ENCODE data around the gene FTCD.
"Not testable (repeated sequence)": the region's sequence is repeated elsewhere in the genome, so short reads cannot be mapped to it uniquely, and the experiment has no call there.

The FTCD gene

GRCh38 chr21:46150073-46150472 lies 5.3 kb downstream of the FTCD start:
- Histone ChIP-seq H3K4me3 (ENCODE audit: low read depth, low read length) (no peak overlapping the region), H3K36me3 (replicated peaks) (no peaks in the 10 kb centered on the region), H3K27me3 (replicated peaks) (no peaks in the 10 kb centered on the region), H3K27ac (no peak overlapping the region)
- DNase-seq: no peak
- in situ Hi-C loops (cut with HindIII; ENCODE audit: low pct_ligation_motif_present, low sequenced_read_pairs): no loop called here
- TF ChIP-seq, protein P1, sequence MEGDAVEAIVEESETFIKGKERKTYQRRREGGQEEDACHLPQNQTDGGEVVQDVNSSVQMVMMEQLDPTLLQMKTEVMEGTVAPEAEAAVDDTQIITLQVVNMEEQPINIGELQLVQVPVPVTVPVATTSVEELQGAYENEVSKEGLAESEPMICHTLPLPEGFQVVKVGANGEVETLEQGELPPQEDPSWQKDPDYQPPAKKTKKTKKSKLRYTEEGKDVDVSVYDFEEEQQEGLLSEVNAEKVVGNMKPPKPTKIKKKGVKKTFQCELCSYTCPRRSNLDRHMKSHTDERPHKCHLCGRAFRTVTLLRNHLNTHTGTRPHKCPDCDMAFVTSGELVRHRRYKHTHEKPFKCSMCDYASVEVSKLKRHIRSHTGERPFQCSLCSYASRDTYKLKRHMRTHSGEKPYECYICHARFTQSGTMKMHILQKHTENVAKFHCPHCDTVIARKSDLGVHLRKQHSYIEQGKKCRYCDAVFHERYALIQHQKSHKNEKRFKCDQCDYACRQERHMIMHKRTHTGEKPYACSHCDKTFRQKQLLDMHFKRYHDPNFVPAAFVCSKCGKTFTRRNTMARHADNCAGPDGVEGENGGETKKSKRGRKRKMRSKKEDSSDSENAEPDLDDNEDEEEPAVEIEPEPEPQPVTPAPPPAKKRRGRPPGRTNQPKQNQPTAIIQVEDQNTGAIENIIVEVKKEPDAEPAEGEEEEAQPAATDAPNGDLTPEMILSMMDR (IDR thresholded peaks at IDR 0.05; ENCODE audit: low read depth, low read length, missing control alignments): no peak

DNA sequence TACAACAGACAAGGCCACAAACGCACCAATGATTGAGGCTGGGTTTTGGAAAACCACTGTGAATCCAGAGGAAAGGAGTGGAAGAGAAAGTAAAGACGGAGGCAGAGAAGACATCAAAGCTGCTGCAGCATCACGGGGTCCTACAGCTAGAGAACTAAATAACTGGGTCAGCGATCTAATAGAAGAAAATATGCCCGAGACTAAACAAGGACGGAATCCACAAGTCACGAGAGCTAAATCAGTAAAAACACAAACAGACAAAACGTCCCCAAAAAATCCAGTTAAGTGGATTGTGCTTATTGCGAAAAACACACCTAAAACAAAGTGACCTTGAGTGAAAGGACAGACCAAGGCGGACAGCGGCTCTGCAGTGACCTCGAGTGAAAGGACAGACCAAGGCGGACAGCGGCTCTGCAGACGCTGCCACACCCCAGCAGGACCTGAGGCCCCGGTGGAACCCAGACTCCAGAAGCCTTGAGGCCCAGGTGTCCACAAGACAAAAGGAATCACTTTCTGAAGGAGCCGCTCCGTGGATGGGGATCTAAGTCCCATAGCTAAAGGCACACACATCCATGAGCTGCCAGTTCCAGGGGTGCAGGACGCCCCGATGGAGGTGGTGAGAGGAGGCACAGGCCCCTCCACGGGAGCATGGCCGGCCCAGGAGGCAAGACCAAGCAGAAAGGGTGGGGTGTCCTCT lies 6.0 kb downstream of the FTCD start:
- H3K27ac ChIP-seq: no peak overlapping the region
- no peaks in the 10 kb centered on the region for H3K27me3 ChIP-seq (replicated peaks)
- no peaks in the 10 kb centered on the region for H3K36me3 ChIP-seq (replicated peaks)
- H3K4me3 ChIP-seq (ENCODE audit: low read depth, low read length): no peak overlapping the region
- TF ChIP-seq, protein P1 (IDR thresholded peaks at IDR 0.05; ENCODE audit: low read depth, low read length, missing control alignments): no peak
- in situ Hi-C loops (cut with HindIII; ENCODE audit: low pct_ligation_motif_present, low sequenced_read_pairs): no loop called here
- DNase-seq: no peak

GRCh38 chr21:46148106-46148505 lies 7.3 kb downstream of the FTCD start:
- no peak overlapping the region for H3K4me3 ChIP-seq (ENCODE audit: low read depth, low read length)
- DNase-seq: no peak
- H3K27ac ChIP-seq: no peak overlapping the region
- H3K36me3 ChIP-seq (replicated peaks): no peaks in the 10 kb centered on the region
- H3K27me3 ChIP-seq (replicated peaks): no peaks in the 10 kb centered on the region
- TF ChIP-seq, protein P1 (IDR thresholded peaks at IDR 0.05; ENCODE audit: low read depth, low read length, missing control alignments): no peak
- in situ Hi-C loops (cut with HindIII; ENCODE audit: low pct_ligation_motif_present, low sequenced_read_pairs): no loop called here

DNA sequence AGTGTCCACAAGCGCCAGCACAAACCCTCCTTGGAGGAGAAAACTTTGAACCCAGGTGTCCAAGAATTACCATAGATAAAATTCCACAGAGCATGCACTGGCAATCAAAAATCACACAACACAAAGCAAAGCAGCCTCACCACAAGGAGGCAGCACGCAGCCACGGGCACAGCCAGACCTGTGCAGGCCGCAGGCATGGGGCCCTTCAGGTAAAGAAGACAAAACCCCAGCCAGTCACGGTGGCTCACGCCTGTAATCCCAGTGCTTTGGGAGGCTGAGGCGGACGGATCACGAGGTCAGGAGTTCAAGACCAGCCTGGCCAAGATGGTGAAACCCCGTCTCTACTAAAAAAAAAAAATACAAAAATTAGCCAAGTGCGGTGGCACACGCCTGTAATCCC lies 8.0 kb downstream of the FTCD start:
- peak; percentile 44 for DNase-seq
- in situ Hi-C loops (cut with HindIII; ENCODE audit: low pct_ligation_motif_present, low sequenced_read_pairs); H3K36me3 ChIP-seq (replicated peaks); H3K4me3 ChIP-seq (ENCODE audit: low read depth, low read length); H3K27me3 ChIP-seq (replicated peaks); H3K27ac ChIP-seq: not testable (repeated sequence)
- TF ChIP-seq, protein P1 (IDR thresholded peaks at IDR 0.05; ENCODE audit: low read depth, low read length, missing control alignments): peak; percentile 79

GRCh38 chr21:46146856-46147255 lies 8.5 kb downstream of the FTCD start:
- in situ Hi-C loops (cut with HindIII; ENCODE audit: low pct_ligation_motif_present, low sequenced_read_pairs): no loop called here
- no peaks in the 10 kb centered on the region for H3K27me3 ChIP-seq (replicated peaks)
- no peaks in the 10 kb centered on the region for H3K36me3 ChIP-seq (replicated peaks)
- TF ChIP-seq, protein P1 (IDR thresholded peaks at IDR 0.05; ENCODE audit: low read depth, low read length, missing control alignments): no peak
- DNase-seq: no peak
- no peak overlapping the region for H3K4me3 ChIP-seq (ENCODE audit: low read depth, low read length)
- no peak overlapping the region for H3K27ac ChIP-seq
